Uterus (tissue), 4 donors: ENCODE measurements around the gene ZC3H4. TPM values are rescaled to one million over a fixed set of nuclear protein-coding genes. Genes with fewer than 3 reads are reported as not detected.

Experiments used
- DNase-seq, 2 donors: peaks; one replicate each; pipeline ENCODE4 v3.0.0-alpha.2; 2019 to 2020
- H3K27ac ChIP-seq, 2 donors: fragments of 200-600 bp; sonication (generic); 1 replicate in 1 of 2; 2 replicates in 1 of 2; pipeline ENCODE4 v1.5.1; 2016 to 2018
- H3K27me3 ChIP-seq, 2 donors: fragments of 200-600 bp; sonication (generic); one replicate each; pipeline ENCODE4 v1.5.1; 2018 to 2019; ENCODE audit warnings: control low read depth in 1 of 2
- H3K36me3 ChIP-seq, 2 donors: fragments of 200-600 bp; sonication (generic); one replicate each; pipeline ENCODE4 v1.5.1; 2019; ENCODE audit warnings: control low read depth in 1 of 2
- H3K4me1 ChIP-seq, 2 donors: fragments of 200-600 bp; sonication (generic); one replicate each; pipeline ENCODE4 v1.5.1; 2018 to 2019; ENCODE audit warnings: control low read depth in 1 of 2
- H3K4me3 ChIP-seq, 2 donors: fragments of 200-600 bp; sonication (generic); 1 replicate in 1 of 2; 2 replicates in 1 of 2; pipeline ENCODE4 v1.5.1; 2018 to 2019; ENCODE audit warnings: mild to moderate bottlenecking in 1 of 2
- H3K9me3 ChIP-seq, 2 donors: fragments of 200-600 bp; sonication (generic); one replicate each; pipeline ENCODE4 v1.5.1; 2019; ENCODE audit warnings: control low read depth in 1 of 2
- CTCF ChIP-seq, 4 experiments: fragments of 200-600 bp in 2 of 4; fragments of 450-650 bp in 2 of 4; sonication (generic) in 2 of 4; IDR thresholded peaks; one replicate each; pipeline ENCODE4 v1.5.1; 2016 to 2019; ENCODE audit warnings: antibody characterized with exemption in 4 of 4, mild to moderate bottlenecking in 2 of 4, moderate library complexity in 1 of 4
- POLR2A ChIP-seq, 2 donors: fragments of 450-650 bp; IDR thresholded peaks; one replicate each; pipeline ENCODE4 v1.6.1; 2016; ENCODE audit warnings: antibody characterized with exemption in 2 of 2, mild to moderate bottlenecking in 1 of 2, moderate library complexity in 1 of 2
- intact Hi-C: fragments of 100-400 bp; cut with DNase I; formaldehyde crosslinking; loops from one replicate; pipeline ENCODE4 v1.15.1; 2023; ENCODE audit warnings: low total_unique reads
- total RNA-seq, 4 donors: library from RNA; depleted of rRNA in 3 of 4; stranded (reverse); fragments of >200 nt in 3 of 4; gene quantifications; one replicate each; pipeline versions ENCODE4 v1.1.0 to v1.2.4, GENCODE V29; 2014 to 2023
- donor health status: DM: yes; HTN: yes; CAD: no.

The ZC3H4 gene
- total RNA-seq, 4 donors from 2014 or later = 3.3 to 43.1 (median 18.3) TPM

- Histone ChIP-seq H3K27me3 (no peaks in the 10 kb centered on the region), H3K4me3 (no peak overlapping the region), H3K36me3 (no peaks in the 10 kb centered on the region), H3K4me1 (peaks cover 0 to 3% of the 10 kb centered on the region in 2 donors), H3K9me3 (no peaks in the 10 kb centered on the region), H3K27ac (no peak overlapping the region)
- intact Hi-C loops = loop anchor here (10.0 kb wide), 1 partner anchor 95 kb away; no protein-coding TSS in a partner anchor
- TF ChIP-seq CTCF (IDR thresholded peaks at IDR 0.05) (no peak), POLR2A (IDR thresholded peaks at IDR 0.05) (no peak)
- no peak for DNase-seq
Observed at GRCh38 chr19:47129579-47129978, 16.0 kb upstream of the ZC3H4 start.

DNA sequence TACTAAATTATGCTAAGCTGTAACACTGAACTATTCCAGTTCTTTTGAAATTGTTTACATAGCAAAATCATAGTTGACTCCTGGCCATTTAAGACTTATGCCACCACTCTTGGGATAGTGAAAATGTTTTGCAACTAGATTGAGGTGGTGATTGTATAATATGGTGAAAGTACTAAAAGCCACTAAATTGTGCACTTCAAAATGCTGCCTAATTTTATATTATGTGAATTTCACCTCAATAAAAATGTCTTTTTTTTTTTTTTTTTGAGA lies 12.0 kb upstream of the ZC3H4 start:
- TF ChIP-seq POLR2A (IDR thresholded peaks at IDR 0.05) (no peak), CTCF (IDR thresholded peaks at IDR 0.05) (no peak)
- intact Hi-C loops = loop anchor here (10.0 kb wide), 1 partner anchor 91 kb away; no protein-coding TSS in a partner anchor
- DNase-seq = no peak
- Histone ChIP-seq H3K36me3 (no peaks in the 10 kb centered on the region), H3K27ac (no peak overlapping the region), H3K9me3 (no peaks in the 10 kb centered on the region), H3K27me3 (no peaks in the 10 kb centered on the region), H3K4me3 (no peak overlapping the region), H3K4me1 (no peaks in the 10 kb centered on the region)

GRCh38 chr19:47124937-47125668 lies 11.5 kb upstream of the ZC3H4 start:
- no peak overlapping the region for H3K4me3 ChIP-seq
- no peak overlapping the region for H3K27ac ChIP-seq
- intact Hi-C loops = loop anchor here (10.0 kb wide), 1 partner anchor 90 kb away; no protein-coding TSS in a partner anchor
- H3K36me3 ChIP-seq = no peaks in the 10 kb centered on the region
- TF ChIP-seq CTCF (IDR thresholded peaks at IDR 0.05) = peak; percentile 70 to 89 (median 84)
- no peak for TF ChIP-seq POLR2A (IDR thresholded peaks at IDR 0.05)
- no peak for DNase-seq
- no peaks in the 10 kb centered on the region for H3K4me1 ChIP-seq
- H3K9me3 ChIP-seq = no peaks in the 10 kb centered on the region
- H3K27me3 ChIP-seq = no peaks in the 10 kb centered on the region

DNA sequence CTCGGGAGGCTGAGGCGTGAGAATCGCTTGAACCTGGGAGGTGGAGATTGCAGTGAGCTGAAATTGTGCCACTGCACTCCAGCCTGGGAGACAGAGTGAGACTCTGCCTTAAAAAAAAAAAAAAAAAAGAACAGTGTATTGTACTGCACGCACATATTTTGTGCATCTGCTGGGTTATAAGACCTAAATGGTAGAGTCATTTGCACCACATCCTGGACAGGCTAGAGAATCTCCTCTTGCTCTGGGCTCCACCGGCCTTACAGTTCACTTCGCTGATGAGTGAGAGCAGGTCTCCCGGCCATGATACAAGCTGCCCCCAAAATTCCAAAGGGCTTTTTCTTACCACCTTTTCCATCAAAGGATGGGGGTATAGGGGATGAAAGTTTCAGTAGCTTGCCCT lies 9.8 kb upstream of the ZC3H4 start:
- intact Hi-C loops = loop anchor here (10.0 kb wide), 1 partner anchor 89 kb away; no protein-coding TSS in a partner anchor
- no peak overlapping the region for H3K27ac ChIP-seq
- DNase-seq = no peak

More for the DNA sequence above, 9.8 kb upstream of the ZC3H4 start:
- Histone ChIP-seq H3K9me3 (no peaks in the 10 kb centered on the region), H3K27me3 (no peaks in the 10 kb centered on the region), H3K4me3 (no peak overlapping the region), H3K4me1 (no peaks in the 10 kb centered on the region), H3K36me3 (no peaks in the 10 kb centered on the region)
- TF ChIP-seq CTCF (IDR thresholded peaks at IDR 0.05) = no peak
- no peak for TF ChIP-seq POLR2A (IDR thresholded peaks at IDR 0.05)
